GM19035 (cell line): ENCODE data around the gene SLC24A2.
"Not testable (repeated sequence)": the region's sequence is repeated elsewhere in the genome, so short reads cannot be mapped to it uniquely, and the experiment has no call there.

Experiments
- ATAC-seq: cut with Tn5 transposase; IDR thresholded peaks from one replicate; pipeline ENCODE4 v1.9.1; 2021; ENCODE audit not compliant: unreplicated experiment

Gene SLC24A2

GRCh38 chr9:19788614-19789271, at the start of gene SLC24A2:
TSS of gene SLC24A2 (minus strand) at chr9:19789037.
- no peak for ATAC-seq

- not testable (repeated sequence) for ATAC-seq
Observed at GRCh38 chr9:19833331-19833730, 44.5 kb upstream of the SLC24A2 start.

GRCh38 chr9:19830796-19831195, 42.0 kb upstream of the SLC24A2 start:
- no peak for ATAC-seq

- no peak for ATAC-seq
Observed at GRCh38 chr9:19828576-19829109, 39.8 kb upstream of the SLC24A2 start.

- ATAC-seq, result no peak
Observed at GRCh38 chr9:19816769-19817168, 27.9 kb upstream of the SLC24A2 start.

- ATAC-seq, result no peak
Observed at GRCh38 chr9:19812194-19812593, 23.4 kb upstream of the SLC24A2 start.

- ATAC-seq, result no peak
Observed at GRCh38 chr9:19809422-19810269, 20.8 kb upstream of the SLC24A2 start.

GRCh38 chr9:19807182-19807892, 18.5 kb upstream of the SLC24A2 start:
- ATAC-seq, result no peak

- no peak for ATAC-seq
Observed at GRCh38 chr9:19804431-19804830, 15.6 kb upstream of the SLC24A2 start.

- no peak for ATAC-seq
Observed at GRCh38 chr9:19800884-19801283, 12.0 kb upstream of the SLC24A2 start.

- ATAC-seq, result no peak
Observed at GRCh38 chr9:19799784-19800183, 10.9 kb upstream of the SLC24A2 start.

GRCh38 chr9:19788152-19788551, 685 bp downstream of the SLC24A2 start:
- ATAC-seq, result no peak

GRCh38 chr9:19787672-19788071, 1.2 kb downstream of the SLC24A2 start:
- ATAC-seq, result no peak

- ATAC-seq, result no peak
Observed at GRCh38 chr9:19785230-19785629, 3.6 kb downstream of the SLC24A2 start.

GRCh38 chr9:19784136-19784535, 4.7 kb downstream of the SLC24A2 start:
- ATAC-seq, result no peak

- ATAC-seq, result no peak
Observed at GRCh38 chr9:19783500-19783899, 5.3 kb downstream of the SLC24A2 start.

GRCh38 chr9:19782005-19782404, 6.8 kb downstream of the SLC24A2 start:
- no peak for ATAC-seq

- ATAC-seq, result no peak
Observed at GRCh38 chr9:19781240-19781639, 7.6 kb downstream of the SLC24A2 start.

GRCh38 chr9:19771446-19771845, 17.4 kb downstream of the SLC24A2 start:
- no peak for ATAC-seq

GRCh38 chr9:19770973-19771372, 17.9 kb downstream of the SLC24A2 start:
- no peak for ATAC-seq

- no peak for ATAC-seq
Observed at GRCh38 chr9:19769213-19769612, 19.6 kb downstream of the SLC24A2 start.
